Measurements from ENCODE around the gene SHTN1. TPM values are rescaled to one million over a fixed set of nuclear protein-coding genes. Genes with fewer than 3 reads are reported as not detected.

Gene SHTN1
- polyA plus RNA-seq, 1 donor (not counting 4 experiments of a cell fraction or from before 2014, with no cell fraction given) = 21.3 TPM

DNA sequence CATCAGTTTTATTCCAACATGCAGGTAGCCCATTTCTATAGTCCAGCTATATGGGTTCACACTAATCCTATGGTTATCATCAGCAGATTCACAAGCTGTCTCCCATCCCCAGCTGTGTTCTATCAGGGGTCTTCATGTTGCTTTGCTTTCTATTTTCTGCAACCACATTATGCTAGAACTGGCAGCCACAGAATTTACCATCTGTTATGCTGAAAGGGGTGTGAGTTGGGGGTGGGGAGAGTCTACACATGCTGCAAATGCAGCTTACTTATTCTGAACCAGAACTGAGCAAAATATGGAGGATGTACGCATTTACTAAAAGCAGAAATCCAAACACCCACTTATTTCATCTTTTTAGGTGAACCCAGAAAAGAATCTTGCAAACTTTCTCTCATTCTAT is 32.9 kb downstream of the SHTN1 start:
- peaks cover 4 to 5% of the 10 kb centered on the region in 2 experiments for H3K36me3 ChIP-seq (ENCODE audit: control insufficient read depth in 2 of 2, extremely low read depth in 1 of 2, insufficient read depth in 2 of 2, low read length in 2 of 2)
- no peak overlapping the region for H3K4me2 ChIP-seq (ENCODE audit: control insufficient read depth, extremely low read depth, insufficient read depth, low read depth, low read length)
- TF ChIP-seq, protein P1, sequence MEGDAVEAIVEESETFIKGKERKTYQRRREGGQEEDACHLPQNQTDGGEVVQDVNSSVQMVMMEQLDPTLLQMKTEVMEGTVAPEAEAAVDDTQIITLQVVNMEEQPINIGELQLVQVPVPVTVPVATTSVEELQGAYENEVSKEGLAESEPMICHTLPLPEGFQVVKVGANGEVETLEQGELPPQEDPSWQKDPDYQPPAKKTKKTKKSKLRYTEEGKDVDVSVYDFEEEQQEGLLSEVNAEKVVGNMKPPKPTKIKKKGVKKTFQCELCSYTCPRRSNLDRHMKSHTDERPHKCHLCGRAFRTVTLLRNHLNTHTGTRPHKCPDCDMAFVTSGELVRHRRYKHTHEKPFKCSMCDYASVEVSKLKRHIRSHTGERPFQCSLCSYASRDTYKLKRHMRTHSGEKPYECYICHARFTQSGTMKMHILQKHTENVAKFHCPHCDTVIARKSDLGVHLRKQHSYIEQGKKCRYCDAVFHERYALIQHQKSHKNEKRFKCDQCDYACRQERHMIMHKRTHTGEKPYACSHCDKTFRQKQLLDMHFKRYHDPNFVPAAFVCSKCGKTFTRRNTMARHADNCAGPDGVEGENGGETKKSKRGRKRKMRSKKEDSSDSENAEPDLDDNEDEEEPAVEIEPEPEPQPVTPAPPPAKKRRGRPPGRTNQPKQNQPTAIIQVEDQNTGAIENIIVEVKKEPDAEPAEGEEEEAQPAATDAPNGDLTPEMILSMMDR (optimal IDR thresholded peaks at IDR 0.05 in 1 of 3, IDR thresholded peaks at IDR 0.05 in 1 of 3, conservative IDR thresholded peaks at IDR 0.05 in 1 of 3; ENCODE audit: extremely low read depth in 1 of 3, insufficient read depth in 2 of 3, low read length in 3 of 3) = no peak
- no peak for TF ChIP-seq EZH2 (IDR thresholded peaks at IDR 0.05; ENCODE audit: low read length)
- no peak for FAIRE-seq
- no peak overlapping the region for H3K4me3 ChIP-seq (ENCODE audit: control insufficient read depth in 2 of 3, extremely low read depth in 1 of 3, insufficient read depth in 2 of 3, low read depth in 1 of 3, low read length in 3 of 3)
- H3K79me2 ChIP-seq (ENCODE audit: control insufficient read depth, insufficient read depth, low read length) = peaks cover 11% of the 10 kb centered on the region
- H2AFZ ChIP-seq (ENCODE audit: control insufficient read depth, low read length) = no peak overlapping the region
- peaks cover 21% of the 10 kb centered on the region for H3K4me1 ChIP-seq (ENCODE audit: control insufficient read depth, extremely low read depth, insufficient read depth, low read length)
- DNase-seq (ENCODE audit: low read depth, low spot score) = no peak
- H3K9me3 ChIP-seq (ENCODE audit: control insufficient read depth, low read depth, low read length) = no peaks in the 10 kb centered on the region
- no peak overlapping the region for H3K9ac ChIP-seq (ENCODE audit: control insufficient read depth, extremely low read depth, insufficient read depth, low read length)
- H3K9me1 ChIP-seq (ENCODE audit: control insufficient read depth, extremely low read depth, insufficient read depth, low read length) = no peaks in the 10 kb centered on the region
- H3K27me3 ChIP-seq (ENCODE audit: control insufficient read depth, extremely low read depth, insufficient read depth, low read length) = no peaks in the 10 kb centered on the region
- no peaks in the 10 kb centered on the region for H4K20me1 ChIP-seq (ENCODE audit: control insufficient read depth, extremely low read depth, insufficient read depth, low read length)
- no peak overlapping the region for H3K27ac ChIP-seq (ENCODE audit: control insufficient read depth, insufficient read depth, low read length)
- dilution Hi-C loops (cut with MboI; ENCODE audit: extremely low pct_ligation_motif_present, low sequenced_read_pairs) = no loop called here

DNA sequence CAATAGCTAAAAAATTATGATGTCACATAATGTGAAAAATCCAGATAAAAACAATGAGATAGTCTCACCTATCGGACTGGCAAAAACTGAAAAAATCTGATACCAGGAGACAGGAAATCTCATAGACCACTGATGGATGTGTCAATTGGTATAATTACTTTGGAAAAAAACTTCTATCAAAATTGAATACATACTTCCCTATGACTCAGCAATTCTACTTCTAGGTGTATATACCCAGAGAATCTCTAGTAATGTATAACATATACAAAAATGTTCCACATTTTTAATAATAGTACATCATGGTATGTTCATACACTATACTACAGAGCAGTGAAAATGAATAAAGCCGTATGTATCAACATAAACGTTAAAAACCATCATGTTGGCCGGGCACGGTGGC is 34.9 kb downstream of the SHTN1 start:
- H3K9ac ChIP-seq (ENCODE audit: control insufficient read depth, extremely low read depth, insufficient read depth, low read length) = no peak overlapping the region
- no peak overlapping the region for H2AFZ ChIP-seq (ENCODE audit: control insufficient read depth, low read length)
- TF ChIP-seq, protein P1 (optimal IDR thresholded peaks at IDR 0.05 in 1 of 3, IDR thresholded peaks at IDR 0.05 in 1 of 3, conservative IDR thresholded peaks at IDR 0.05 in 1 of 3; ENCODE audit: extremely low read depth in 1 of 3, insufficient read depth in 2 of 3, low read length in 3 of 3) = no peak
- TF ChIP-seq EZH2 (IDR thresholded peaks at IDR 0.05; ENCODE audit: low read length) = no peak
- no peaks in the 10 kb centered on the region for H3K9me3 ChIP-seq (ENCODE audit: control insufficient read depth, low read depth, low read length)
- H3K79me2 ChIP-seq (ENCODE audit: control insufficient read depth, insufficient read depth, low read length) = peaks cover 11% of the 10 kb centered on the region
- DNase-seq (ENCODE audit: low read depth, low spot score) = no peak
- H3K27ac ChIP-seq (ENCODE audit: control insufficient read depth, insufficient read depth, low read length) = no peak overlapping the region
- no peaks in the 10 kb centered on the region for H4K20me1 ChIP-seq (ENCODE audit: control insufficient read depth, extremely low read depth, insufficient read depth, low read length)
- no peak overlapping the region for H3K4me3 ChIP-seq (ENCODE audit: control insufficient read depth in 2 of 3, extremely low read depth in 1 of 3, insufficient read depth in 2 of 3, low read depth in 1 of 3, low read length in 3 of 3)
- H3K4me1 ChIP-seq (ENCODE audit: control insufficient read depth, extremely low read depth, insufficient read depth, low read length) = peaks cover 17% of the 10 kb centered on the region
- H3K36me3 ChIP-seq (ENCODE audit: control insufficient read depth in 2 of 2, extremely low read depth in 1 of 2, insufficient read depth in 2 of 2, low read length in 2 of 2) = peaks cover 0 to 4% of the 10 kb centered on the region in 2 experiments
- H3K9me1 ChIP-seq (ENCODE audit: control insufficient read depth, extremely low read depth, insufficient read depth, low read length) = no peaks in the 10 kb centered on the region
- no peak for FAIRE-seq
- no peaks in the 10 kb centered on the region for H3K27me3 ChIP-seq (ENCODE audit: control insufficient read depth, extremely low read depth, insufficient read depth, low read length)
- dilution Hi-C loops (cut with MboI; ENCODE audit: extremely low pct_ligation_motif_present, low sequenced_read_pairs) = no loop called here
- no peak overlapping the region for H3K4me2 ChIP-seq (ENCODE audit: control insufficient read depth, extremely low read depth, insufficient read depth, low read depth, low read length)

Data from keratinocyte (primary cell).